Sigmoid colon (tissue), 4 donors: ENCODE measurements around the gene FREY1.
"Not testable (repeated sequence)": the region's sequence is repeated elsewhere in the genome, so short reads cannot be mapped to it uniquely, and the experiment has no call there.

Source experiments
- EP300 ChIP-seq, 4 donors: sonication (generic); formaldehyde crosslinking; IDR thresholded peaks; one replicate each; pipeline ENCODE4 v1.6.1; 2017; ENCODE audit warnings: antibody characterized with exemption in 4 of 4
- POLR2A ChIP-seq, 2 donors: fragments of 450-650 bp; IDR thresholded peaks; one replicate each; pipeline ENCODE4 v1.6.1; 2016; ENCODE audit warnings: antibody characterized with exemption in 2 of 2, mild to moderate bottlenecking in 2 of 2, moderate library complexity in 2 of 2
- POLR2AphosphoS5 ChIP-seq, 4 donors: sonication (generic); formaldehyde crosslinking; IDR thresholded peaks; one replicate each; pipeline ENCODE4 v1.6.1; 2017; ENCODE audit warnings: antibody characterized with exemption in 4 of 4
- TF ChIP-seq, protein P1 (sequence below), 4 experiments: fragments of 450-650 bp in 3 of 4; fragments of 200-600 bp in 1 of 4; IDR thresholded peaks; one replicate each; pipeline ENCODE4 v1.5.1; 2016 to 2019; ENCODE audit warnings: antibody characterized with exemption in 4 of 4, mild to moderate bottlenecking in 3 of 4, moderate library complexity in 2 of 4

DNA sequence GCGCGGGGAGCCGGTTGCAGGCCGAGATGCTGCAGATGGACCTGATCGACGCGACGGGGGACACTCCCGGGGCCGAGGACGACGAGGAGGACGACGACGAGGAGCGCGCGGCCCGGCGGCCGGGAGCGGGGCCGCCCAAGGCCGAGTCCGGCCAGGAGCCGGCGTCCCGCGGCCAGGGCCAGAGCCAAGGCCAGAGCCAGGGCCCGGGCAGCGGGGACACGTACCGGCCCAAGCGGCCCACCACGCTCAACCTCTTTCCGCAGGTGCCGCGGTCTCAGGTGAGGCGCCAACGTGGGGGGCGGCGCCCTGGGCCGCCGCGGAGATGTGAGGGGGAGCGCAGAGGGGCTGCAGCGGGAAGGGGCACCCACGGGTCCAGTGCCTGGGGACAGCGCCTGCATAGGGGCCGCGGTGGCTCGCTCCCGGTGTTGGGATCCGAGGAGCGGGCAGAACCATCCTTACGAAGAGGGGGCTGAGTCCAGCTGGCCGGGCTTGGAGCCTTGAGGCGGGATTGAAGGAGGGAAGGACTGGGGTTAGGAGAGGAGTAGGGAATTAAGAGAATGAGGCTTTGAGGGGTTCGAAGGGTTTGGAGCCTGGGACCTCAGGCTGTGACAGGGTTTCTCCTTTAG lies 6.8 kb downstream of the FREY1 start:
- TF ChIP-seq, protein P1, sequence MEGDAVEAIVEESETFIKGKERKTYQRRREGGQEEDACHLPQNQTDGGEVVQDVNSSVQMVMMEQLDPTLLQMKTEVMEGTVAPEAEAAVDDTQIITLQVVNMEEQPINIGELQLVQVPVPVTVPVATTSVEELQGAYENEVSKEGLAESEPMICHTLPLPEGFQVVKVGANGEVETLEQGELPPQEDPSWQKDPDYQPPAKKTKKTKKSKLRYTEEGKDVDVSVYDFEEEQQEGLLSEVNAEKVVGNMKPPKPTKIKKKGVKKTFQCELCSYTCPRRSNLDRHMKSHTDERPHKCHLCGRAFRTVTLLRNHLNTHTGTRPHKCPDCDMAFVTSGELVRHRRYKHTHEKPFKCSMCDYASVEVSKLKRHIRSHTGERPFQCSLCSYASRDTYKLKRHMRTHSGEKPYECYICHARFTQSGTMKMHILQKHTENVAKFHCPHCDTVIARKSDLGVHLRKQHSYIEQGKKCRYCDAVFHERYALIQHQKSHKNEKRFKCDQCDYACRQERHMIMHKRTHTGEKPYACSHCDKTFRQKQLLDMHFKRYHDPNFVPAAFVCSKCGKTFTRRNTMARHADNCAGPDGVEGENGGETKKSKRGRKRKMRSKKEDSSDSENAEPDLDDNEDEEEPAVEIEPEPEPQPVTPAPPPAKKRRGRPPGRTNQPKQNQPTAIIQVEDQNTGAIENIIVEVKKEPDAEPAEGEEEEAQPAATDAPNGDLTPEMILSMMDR (IDR thresholded peaks at IDR 0.05) = not testable (repeated sequence)
- not testable (repeated sequence) for TF ChIP-seq POLR2A, EP300 (IDR thresholded peaks at IDR 0.05)
- peak in 2 of 4 donors; percentile 47 to 55 for TF ChIP-seq POLR2AphosphoS5 (IDR thresholded peaks at IDR 0.05)
